NB4 (cell line): ENCODE results near the gene ZCCHC2.

Experiments
- CTCF ChIP-seq: IDR thresholded peaks from one replicate; pipeline ENCODE4 v1.5.1; 2012; ENCODE audit warnings: low read depth, low read length
- MYC ChIP-seq: IDR thresholded peaks from 2 replicates; pipeline ENCODE4 v1.6.1; 2011; ENCODE audit warnings: low read depth, low read length
- POLR2A ChIP-seq: IDR thresholded peaks from 2 replicates; pipeline ENCODE4 v1.6.1; 2011; ENCODE audit warnings: mild to moderate bottlenecking; ENCODE audit not compliant: insufficient read length; ENCODE audit errors: extremely low read depth

- TF ChIP-seq CTCF: no peak
- TF ChIP-seq POLR2A: no peak
- TF ChIP-seq MYC: no peak
Measured at GRCh38 chr18:62509779-62510178, 13.0 kb upstream of the ZCCHC2 start.
